DMS 273 (cell line): ENCODE measurements around the gene VPS13A.
"Not testable (repeated sequence)": the region's sequence is repeated elsewhere in the genome, so short reads cannot be mapped to it uniquely, and the experiment has no call there.

Source experiments
- DNase-seq: peaks from one replicate; lab custom pipeline; 2025; ENCODE audit not compliant: unreplicated experiment; lab: John Stamatoyannopoulos, UW

VPS13A gene

GRCh38 chr9:77293949-77294348, 116.6 kb downstream of the VPS13A start:
- DNase-seq, result no peak

DNA sequence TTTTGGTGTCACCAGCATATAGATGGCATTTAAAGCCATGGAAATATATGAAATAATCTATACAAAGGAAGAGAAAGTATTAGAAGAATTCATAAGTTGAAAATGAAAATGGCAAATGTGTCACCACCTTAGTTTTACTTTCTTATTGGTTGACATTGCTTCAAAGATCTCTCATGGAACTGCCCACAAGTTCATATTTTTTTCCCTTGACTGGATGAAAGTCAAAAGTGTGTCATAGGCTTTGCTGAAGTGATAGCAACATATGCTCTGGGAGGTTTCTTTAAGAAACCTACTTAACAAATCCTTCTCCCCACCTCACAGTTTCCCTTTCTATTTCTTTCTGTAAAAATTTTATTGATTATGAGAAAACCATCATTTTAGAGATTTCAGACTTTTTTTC, 127.2 kb downstream of the VPS13A start:
- DNase-seq, result no peak

DNA sequence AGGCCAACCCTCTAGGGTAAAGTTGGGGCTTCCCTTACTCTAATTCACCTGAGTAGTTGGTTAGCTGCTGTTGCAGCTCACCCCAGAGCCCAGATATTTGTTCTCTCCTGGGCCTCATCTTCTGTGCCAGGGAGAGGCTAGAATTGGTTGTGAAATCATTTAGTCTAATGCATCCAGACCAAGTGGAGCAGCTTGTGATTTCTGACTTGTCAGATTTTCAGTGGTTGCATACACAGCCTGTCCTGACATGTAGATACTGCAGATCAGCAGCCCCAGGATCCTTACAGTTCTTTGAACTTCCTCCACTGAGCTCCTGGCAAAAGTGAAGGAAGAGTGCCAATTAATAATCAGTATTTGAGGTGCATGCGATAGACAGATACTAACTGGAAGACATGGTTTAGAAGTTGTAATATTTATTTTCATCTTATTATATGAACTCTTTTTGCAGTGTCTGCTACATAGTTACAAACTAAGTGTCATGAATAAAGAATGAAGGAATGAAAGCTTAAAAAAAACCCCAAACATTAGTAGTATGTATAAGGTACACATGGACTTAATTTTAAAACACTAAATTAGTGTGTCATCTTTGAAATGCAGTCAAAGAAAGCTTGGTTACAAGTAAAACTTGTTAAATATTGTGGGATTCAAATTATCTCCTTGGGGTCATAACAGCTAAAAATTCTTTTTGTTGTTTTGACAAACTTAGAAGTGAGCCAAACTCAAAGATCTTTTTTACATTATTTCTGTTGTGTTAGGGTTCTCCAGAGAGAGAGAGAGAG, 128.5 kb downstream of the VPS13A start:
- no peak for DNase-seq

DNA sequence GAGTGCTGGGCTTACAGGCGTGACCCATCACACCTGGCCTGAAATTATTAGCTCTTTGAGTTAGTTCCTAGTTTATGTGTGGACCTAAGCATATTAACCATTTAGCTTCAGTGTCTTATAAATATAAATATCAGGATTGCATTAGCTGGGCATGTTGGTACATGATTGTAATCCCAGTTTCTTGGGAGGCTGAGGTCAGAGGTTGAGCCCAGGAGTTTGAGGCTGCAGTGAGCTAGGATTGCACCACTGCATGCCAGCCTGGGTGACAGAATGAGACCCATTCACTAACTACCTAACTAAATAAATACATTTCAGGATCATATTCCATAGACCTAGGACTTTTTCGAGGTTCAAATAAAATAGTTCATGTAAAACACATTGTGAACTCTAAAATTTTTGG, 129.8 kb downstream of the VPS13A start:
- no peak for DNase-seq

GRCh38 chr9:77316058-77316457, 138.7 kb downstream of the VPS13A start:
- no peak for DNase-seq

DNA sequence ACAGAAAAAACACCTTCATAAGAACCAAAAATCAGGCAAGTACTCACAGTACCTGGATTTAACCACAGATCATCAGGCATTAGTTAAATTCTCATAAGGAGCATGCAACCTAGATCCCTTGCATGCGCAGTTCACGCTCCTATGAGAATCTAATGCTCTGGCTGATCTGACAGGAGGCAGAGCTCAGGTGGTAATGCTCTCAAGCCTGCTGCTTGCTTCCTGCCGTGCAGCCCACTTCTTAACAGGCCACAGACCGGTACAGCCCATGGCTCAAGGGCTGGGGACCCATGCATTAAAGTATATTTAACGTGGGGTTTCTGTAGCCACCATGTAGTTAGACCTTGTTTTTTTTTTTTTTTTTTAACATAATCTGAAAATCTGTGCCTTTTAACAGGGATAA, 147.7 kb downstream of the VPS13A start:
- DNase-seq, result no peak

DNA sequence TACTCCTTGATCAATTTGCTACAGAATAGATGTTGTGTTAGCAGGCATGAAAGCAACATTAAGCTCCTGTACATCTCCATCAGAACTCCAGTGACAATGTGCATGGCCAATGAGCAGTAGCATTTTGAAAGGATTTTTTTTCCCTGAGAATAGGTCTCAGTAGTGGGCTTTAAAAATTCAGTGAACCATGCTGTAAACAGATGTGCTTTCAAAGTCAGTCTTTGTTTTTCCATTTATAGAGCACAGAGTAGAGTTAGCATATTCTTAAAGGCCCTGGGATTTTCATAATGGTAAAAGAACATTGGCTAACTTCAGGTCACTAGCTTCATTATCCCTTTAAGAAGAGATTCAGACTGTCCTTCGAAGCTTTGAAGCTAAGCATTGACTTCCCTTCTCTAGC, 150.8 kb downstream of the VPS13A start:
- no peak for DNase-seq

- no peak for DNase-seq
These were observed 192.7 kb downstream of the VPS13A start for GRCh38 chr9:77370064-77370463.

- DNase-seq, result no peak
These were observed 196.9 kb downstream of the VPS13A start for GRCh38 chr9:77374266-77374665.

GRCh38 chr9:77375956-77376532, 198.7 kb downstream of the VPS13A start:
- no peak for DNase-seq

DNA sequence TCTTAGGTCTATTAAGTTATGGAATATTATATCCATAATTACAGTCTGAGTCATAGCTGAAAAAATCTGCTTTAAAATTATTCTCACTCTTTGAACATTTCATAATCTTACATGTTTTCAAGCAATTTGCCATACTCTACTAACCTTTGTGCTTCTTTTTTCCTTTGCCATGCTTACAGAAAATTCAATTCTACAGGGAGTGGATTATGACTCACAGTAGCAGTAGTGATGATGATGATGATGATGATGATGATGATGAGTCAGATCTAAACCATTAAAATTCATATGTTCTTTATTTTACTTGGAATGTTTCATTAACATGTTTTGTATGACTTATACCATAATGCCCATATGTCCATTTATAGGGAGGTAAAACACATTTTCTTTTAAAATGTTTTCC, 207.1 kb downstream of the VPS13A start:
- DNase-seq, result no peak

DNA sequence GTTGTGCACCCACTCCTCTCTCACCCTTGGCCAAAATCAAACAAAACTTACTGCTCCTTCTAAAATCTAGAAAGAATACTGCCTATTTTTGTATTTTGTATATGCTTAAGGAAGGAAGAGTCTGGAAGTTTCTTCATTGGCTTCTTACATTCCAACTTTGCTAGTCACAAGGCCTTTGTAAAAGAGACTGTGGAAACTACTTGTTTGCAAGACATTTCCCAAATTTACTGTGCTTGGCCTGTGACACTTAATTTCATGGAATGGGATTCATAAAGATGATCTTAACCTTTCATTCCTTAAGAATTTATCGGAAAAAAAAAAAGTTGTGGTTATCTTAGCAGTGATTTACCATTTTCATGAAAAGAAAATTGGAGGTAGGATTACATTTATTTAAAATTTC, 208.9 kb downstream of the VPS13A start:
- DNase-seq, result no peak

GRCh38 chr9:77391834-77392233, 214.5 kb downstream of the VPS13A start:
- DNase-seq, result no peak

DNA sequence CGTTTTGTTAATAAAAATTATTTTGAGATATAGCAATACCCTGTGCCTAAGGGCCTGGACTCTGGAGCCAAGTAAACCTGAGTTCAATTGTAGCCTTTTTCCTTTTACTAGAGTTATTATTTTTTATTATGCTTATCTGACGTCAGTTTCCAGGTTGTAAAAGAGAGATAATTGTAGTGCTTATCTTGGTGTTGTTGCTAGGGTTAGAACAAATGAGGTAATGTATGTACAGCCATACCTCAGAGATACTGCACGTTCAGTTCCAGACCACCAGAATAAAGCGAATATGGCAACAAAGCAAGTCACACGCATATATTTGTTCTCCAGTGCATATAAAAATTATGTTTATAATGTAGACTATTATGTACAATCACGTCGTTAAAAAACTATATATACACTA, 215.0 kb downstream of the VPS13A start:
- DNase-seq, result no peak

DNA sequence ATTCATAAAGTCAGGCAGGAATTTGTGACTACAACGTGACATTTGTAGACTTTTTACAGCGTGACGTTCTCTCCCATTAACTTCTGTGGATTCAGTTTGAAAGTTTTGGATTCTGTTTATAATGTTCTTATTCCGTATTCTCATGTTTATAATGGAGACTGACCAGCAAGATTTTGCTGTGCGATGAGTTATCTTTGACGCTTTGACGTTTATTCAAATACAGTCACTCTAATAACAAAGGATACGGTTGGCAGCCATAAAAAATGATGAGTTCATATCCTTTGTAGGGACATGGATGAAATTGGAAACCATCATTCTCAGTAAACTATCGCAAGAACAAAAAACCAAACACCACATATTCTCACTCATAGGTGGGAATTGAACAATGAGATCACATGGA, 221.2 kb downstream of the VPS13A start:
- DNase-seq, result not testable (repeated sequence)

DNA sequence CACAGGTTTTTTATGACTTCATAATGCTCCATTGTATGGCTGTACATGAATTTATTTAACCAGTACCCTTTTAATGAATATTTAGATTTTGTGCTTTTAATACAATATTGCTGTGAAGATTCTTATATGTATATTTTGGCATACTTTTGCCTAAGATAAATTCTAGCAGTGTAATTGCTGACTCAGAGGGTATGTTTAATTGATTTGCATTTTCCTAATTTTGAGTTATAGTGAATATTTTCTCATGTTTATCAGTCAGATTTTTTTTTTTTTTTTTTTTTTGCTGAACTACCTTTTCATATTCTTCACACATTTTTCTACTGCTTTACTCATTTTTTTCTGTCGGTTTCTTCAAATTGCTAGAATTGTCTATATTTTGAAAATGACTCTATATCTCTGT, 222.6 kb downstream of the VPS13A start:
- no peak for DNase-seq

- no peak for DNase-seq
These were observed 225.0 kb downstream of the VPS13A start for GRCh38 chr9:77402286-77402685.

GRCh38 chr9:77403239-77403638, 225.9 kb downstream of the VPS13A start:
- no peak for DNase-seq

- DNase-seq, result not testable (repeated sequence)
These were observed 231.2 kb downstream of the VPS13A start for GRCh38 chr9:77408521-77408920.

DNA sequence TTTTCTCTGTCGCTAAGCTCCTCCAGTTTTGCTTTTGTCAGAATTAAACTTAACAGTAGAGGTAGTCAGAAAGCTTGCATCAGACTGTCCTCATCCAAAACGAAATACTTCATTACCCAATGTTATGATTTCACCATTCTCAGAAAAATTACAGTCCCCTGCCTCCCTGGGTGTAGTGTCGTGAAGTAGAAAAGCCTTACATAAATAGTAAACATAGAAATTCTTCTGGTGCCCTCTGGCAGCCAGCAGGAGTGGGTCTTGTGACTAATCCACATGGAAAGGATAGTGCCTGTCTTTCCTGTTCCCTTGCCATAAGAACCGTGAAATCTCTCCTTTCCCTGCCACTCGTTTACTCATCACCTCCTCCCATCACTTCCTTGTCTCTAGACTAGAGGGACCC, 240.2 kb downstream of the VPS13A start:
- no peak for DNase-seq

DNA sequence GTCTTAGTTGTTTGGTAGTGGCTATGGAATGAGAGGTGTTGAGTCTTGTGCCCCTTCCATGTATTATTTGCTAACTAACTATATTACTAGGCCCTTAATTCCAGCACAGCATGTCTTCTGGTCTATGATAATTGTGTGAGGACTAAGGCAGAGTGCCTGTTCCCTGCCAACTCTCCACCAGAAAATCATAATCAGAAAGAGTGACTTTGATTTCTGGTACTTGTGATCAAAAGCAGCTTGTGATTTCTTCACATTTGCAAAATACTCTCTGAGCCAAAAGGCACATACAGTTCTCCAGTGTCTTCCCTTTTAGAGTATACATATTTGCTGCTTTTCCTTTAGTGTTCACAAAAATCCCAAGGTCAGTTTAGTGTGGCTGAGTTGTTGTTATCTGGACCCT, 240.9 kb downstream of the VPS13A start:
- no peak for DNase-seq

- DNase-seq, result no peak
These were observed 243.3 kb downstream of the VPS13A start for GRCh38 chr9:77420641-77421040.
